Measurements from ENCODE around the gene NAPSA.

GRCh38 chr19:50410109-50410508, 44.7 kb upstream of the NAPSA start:
- no peak for TF ChIP-seq CTCF (IDR thresholded peaks at IDR 0.05 in 2 of 3, conservative IDR thresholded peaks at IDR 0.05 in 1 of 3; ENCODE audit: control insufficient read depth in 2 of 3, extremely low read depth in 1 of 3, insufficient read depth in 1 of 3, low read depth in 3 of 3, low read length in 3 of 3)
- TF ChIP-seq CEBPB (IDR thresholded peaks at IDR 0.05; ENCODE audit: borderline replicate concordance in 1 of 2, low read depth in 2 of 2, low read length in 2 of 2) = no peak
- no peak for TF ChIP-seq EP300 (IDR thresholded peaks at IDR 0.05; ENCODE audit: borderline replicate concordance in 1 of 2, control insufficient read depth in 1 of 2, low read depth in 2 of 2, low read length in 2 of 2)
- no peak for TF ChIP-seq RB1 (IDR thresholded peaks at IDR 0.05; ENCODE audit: borderline replicate concordance)
- TF ChIP-seq POLR2AphosphoS5 (IDR thresholded peaks at IDR 0.05; ENCODE audit: low read length) = no peak
- TF ChIP-seq YBX1 (IDR thresholded peaks at IDR 0.05) = no peak
- TF ChIP-seq EGR1 (IDR thresholded peaks at IDR 0.05; ENCODE audit: borderline replicate concordance in 1 of 2, low read depth in 2 of 2, low read length in 2 of 2) = no peak
- no peak for TF ChIP-seq EZH2 (IDR thresholded peaks at IDR 0.05; ENCODE audit: borderline replicate concordance, control insufficient read depth, low read depth, low read length)
- TF ChIP-seq, protein P1, sequence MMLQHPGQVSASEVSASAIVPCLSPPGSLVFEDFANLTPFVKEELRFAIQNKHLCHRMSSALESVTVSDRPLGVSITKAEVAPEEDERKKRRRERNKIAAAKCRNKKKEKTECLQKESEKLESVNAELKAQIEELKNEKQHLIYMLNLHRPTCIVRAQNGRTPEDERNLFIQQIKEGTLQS (IDR thresholded peaks at IDR 0.05; ENCODE audit: borderline replicate concordance, extremely low read depth, low read depth, low read length) = no peak
- TF ChIP-seq NR2C2 (IDR thresholded peaks at IDR 0.05; ENCODE audit: borderline replicate concordance, control insufficient read depth, insufficient read length, low read depth) = no peak
- no peak for TF ChIP-seq ZBTB33 (IDR thresholded peaks at IDR 0.05)
- no peak for TF ChIP-seq CEBPZ (IDR thresholded peaks at IDR 0.05; ENCODE audit: low read depth, low read length)
- TF ChIP-seq, protein P2, sequence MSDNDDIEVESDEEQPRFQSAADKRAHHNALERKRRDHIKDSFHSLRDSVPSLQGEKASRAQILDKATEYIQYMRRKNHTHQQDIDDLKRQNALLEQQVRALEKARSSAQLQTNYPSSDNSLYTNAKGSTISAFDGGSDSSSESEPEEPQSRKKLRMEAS (IDR thresholded peaks at IDR 0.05; ENCODE audit: low read depth, low read length) = no peak
- no peak for TF ChIP-seq KAT2A (conservative IDR thresholded peaks at IDR 0.05; ENCODE audit: control insufficient read depth, low read depth, low read length)

All from GM12878 (cell line).